Endothelial cell of umbilical vein (primary cell): Measurements from ENCODE around the gene NIN. TPM values are rescaled to one million over a fixed set of nuclear protein-coding genes. Genes with fewer than 3 reads are reported as not detected.
"Not testable (repeated sequence)": the region's sequence is repeated elsewhere in the genome, so short reads cannot be mapped to it uniquely, and the experiment has no call there.

ENCODE experiments used
- BruUV-seq: library from RNA; stranded (reverse); fragments of 400-500 nt; replicated peaks from 2 replicates; lab custom pipeline; 2021; lab: Mats Ljungman, UMichigan
- CTCF ChIA-PET: fragments of 300-600, 350-600 bp; sonication (Branson Sonifier 250); formaldehyde crosslinking; loops from one replicate; lab custom pipeline; 2021; ENCODE audit warnings: antibody characterized with exemption, inconsistent platforms; lab: Charles Lee
- POLR2A ChIA-PET: fragments of 300-600, 350-600 bp; sonication (Branson Sonifier 250); formaldehyde crosslinking; loops from one replicate; lab custom pipeline; 2021; ENCODE audit warnings: antibody characterized with exemption, inconsistent platforms; lab: Charles Lee
- DNase-seq: peaks from one replicate; pipeline ENCODE4 v3.0.0-alpha.2; 2011; ENCODE audit warnings: low read depth, low spot score
- FAIRE-seq: peaks from 2 replicates; lab custom pipeline; 2011; peaks lifted over from hg19 to GRCh38; lab: Jason Lieb, UNC
- H2AFZ ChIP-seq: 2 replicates; pipeline ENCODE4 v1.6.0; 2012; ENCODE audit warnings: low read depth, low read length, control low read depth, inconsistent platforms
- H3K27ac ChIP-seq: 2 replicates; pipeline ENCODE4 v1.5.1; 2011; ENCODE audit warnings: low read depth, mild to moderate bottlenecking, control low read depth, low read length, moderate library complexity; ENCODE audit not compliant: insufficient read depth
- H3K27me3 ChIP-seq, 2 experiments: 2 replicates each; pipeline versions ENCODE4 v1.6.0 to v1.6.1; 2011; ENCODE audit warnings: low read length in 2 of 2, mixed read lengths in 1 of 2; ENCODE audit not compliant: control insufficient read depth in 2 of 2, insufficient read depth in 2 of 2
- H3K36me3 ChIP-seq, 2 experiments: 2 replicates in 1 of 2; 3 replicates in 1 of 2; pipeline ENCODE4 v1.5.1; 2011; ENCODE audit warnings: low read length in 2 of 2, mild to moderate bottlenecking in 1 of 2, moderate library complexity in 1 of 2; ENCODE audit not compliant: control insufficient read depth in 2 of 2, insufficient read depth in 2 of 2; ENCODE audit errors: extremely low read depth in 1 of 2
- H3K4me1 ChIP-seq: 3 replicates; pipeline ENCODE4 v1.5.1; 2011; ENCODE audit warnings: mild to moderate bottlenecking, low read length; ENCODE audit not compliant: control insufficient read depth, insufficient read depth; ENCODE audit errors: extremely low read depth
- H3K4me2 ChIP-seq: 2 replicates; pipeline ENCODE4 v1.6.1; 2011; ENCODE audit warnings: low read length, control low read depth, mixed read lengths; ENCODE audit not compliant: insufficient read depth
- H3K4me3 ChIP-seq, 3 experiments: fragments of 200-600 bp in 1 of 3; sonication (generic), shearing (Covaris generic) in 1 of 3; replicated peaks in 1 of 3; 2 replicates each; pipeline ENCODE4 v1.5.1; 2011 to 2016; ENCODE audit warnings: control low read depth in 3 of 3, low read length in 3 of 3, mild to moderate bottlenecking in 2 of 3, inconsistent platforms in 1 of 3, low read depth in 1 of 3, moderate library complexity in 1 of 3; ENCODE audit not compliant: insufficient read depth in 1 of 3
- H3K79me2 ChIP-seq: 2 replicates; pipeline ENCODE4 v1.6.0; 2012; ENCODE audit warnings: low read length, inconsistent platforms; ENCODE audit not compliant: control insufficient read depth, insufficient read depth
- H3K9ac ChIP-seq: replicated peaks from 2 replicates; pipeline ENCODE3; 2011; ENCODE audit warnings: low read length, control low read depth; ENCODE audit not compliant: insufficient read depth; ENCODE audit errors: extremely low read depth
- H3K9me1 ChIP-seq: replicated peaks from 3 replicates; pipeline ENCODE4 v1.6.0; 2011; ENCODE audit warnings: mild to moderate bottlenecking, low read length; ENCODE audit not compliant: control insufficient read depth, insufficient read depth; ENCODE audit errors: extremely low read depth
- H3K9me3 ChIP-seq: replicated peaks from 2 replicates; pipeline ENCODE4 v1.5.1; 2012; ENCODE audit warnings: low read length, inconsistent platforms; ENCODE audit not compliant: control insufficient read depth, insufficient read depth
- H4K20me1 ChIP-seq: replicated peaks from 2 replicates; pipeline ENCODE3; 2011; ENCODE audit warnings: mild to moderate bottlenecking, low read length; ENCODE audit not compliant: control insufficient read depth, insufficient read depth; ENCODE audit errors: extremely low read depth
- EZH2 ChIP-seq: IDR thresholded peaks from 2 replicates; pipeline ENCODE4 v1.6.1; 2012; ENCODE audit warnings: borderline replicate concordance, low read depth, mild to moderate bottlenecking, moderate library complexity, low read length, inconsistent platforms; ENCODE audit not compliant: severe bottlenecking
- FOS ChIP-seq: IDR thresholded peaks from 2 replicates; pipeline ENCODE4 v1.6.1; 2011; ENCODE audit warnings: mild to moderate bottlenecking, low read length, moderate library complexity, borderline replicate concordance; ENCODE audit not compliant: insufficient read depth
- GATA2 ChIP-seq: IDR thresholded peaks from 2 replicates; pipeline ENCODE4 v1.7.0; 2011; ENCODE audit warnings: low read depth, mild to moderate bottlenecking, moderate library complexity, mixed read lengths, low read length; ENCODE audit not compliant: insufficient read length, insufficient read depth
- JUN ChIP-seq: IDR thresholded peaks from 2 replicates; pipeline ENCODE4 v1.6.1; 2011; ENCODE audit warnings: borderline replicate concordance, low read depth; ENCODE audit not compliant: insufficient read length, insufficient read depth
- MYC ChIP-seq: IDR thresholded peaks from one replicate; pipeline ENCODE4 v1.6.1; 2011; ENCODE audit warnings: mild to moderate bottlenecking, low read depth, low read length
- POLR2A ChIP-seq: IDR thresholded peaks from 2 replicates; pipeline ENCODE4 v1.6.1; 2012; ENCODE audit warnings: low read depth, mild to moderate bottlenecking, control low read depth, low read length
- POLR2AphosphoS5 ChIP-seq: IDR thresholded peaks from 2 replicates; pipeline ENCODE4 v1.6.1; 2012; ENCODE audit warnings: low read depth, mild to moderate bottlenecking, control low read depth, low read length, moderate library complexity; ENCODE audit not compliant: insufficient read depth
- dilution Hi-C: fragments of 300-500 bp; cut with MboI; formaldehyde crosslinking; loops from one replicate; pipeline ENCODE4 v1.15.0; 2019; ENCODE audit warnings: low sequenced_read_pairs; ENCODE audit not compliant: extremely low pct_ligation_motif_present
- intact Hi-C: fragments of 100-400 bp; cut with micrococcal nuclease; formaldehyde crosslinking; loops from one replicate; pipeline ENCODE4 v1.10.0; 2022
- polyA plus RNA-seq, 4 experiments: library from polyadenylated mRNA; depleted of rRNA in 3 of 4; stranded (reverse) in 3 of 4; unstranded in 1 of 4; fragments of >200 nt; gene quantifications; 2 replicates each; pipeline versions ENCODE4 v1.2.1 to v1.2.3, GENCODE V29; 2011 to 2012; ENCODE audit warnings: missing spikeins in 1 of 4
- total RNA-seq: library from RNA; stranded (reverse); gene quantifications from 2 replicates; pipeline ENCODE4 v1.2.3, GENCODE V29; 2021
- TF ChIP-seq, protein P1 (sequence below), 2 donors: IDR thresholded peaks; 1 replicate in 1 of 2; 2 replicates in 1 of 2; pipeline ENCODE4 v1.5.1; 2011; ENCODE audit warnings: low read length in 2 of 2, mild to moderate bottlenecking in 2 of 2, moderate library complexity in 2 of 2, control low read depth in 1 of 2, inconsistent platforms in 1 of 2, low read depth in 1 of 2; ENCODE audit not compliant: insufficient read depth in 1 of 2; ENCODE audit errors: extremely low read depth in 1 of 2
- TF ChIP-seq, protein P2 (sequence below): IDR thresholded peaks from 2 replicates; pipeline ENCODE4 v1.6.1; 2011; ENCODE audit not compliant: insufficient read depth, insufficient read length

NIN gene
- total and polyA plus RNA-seq, 2 donors (not counting 3 experiments of a cell fraction or from before 2014, with no cell fraction given) = 7.1 to 76.3 TPM

DNA sequence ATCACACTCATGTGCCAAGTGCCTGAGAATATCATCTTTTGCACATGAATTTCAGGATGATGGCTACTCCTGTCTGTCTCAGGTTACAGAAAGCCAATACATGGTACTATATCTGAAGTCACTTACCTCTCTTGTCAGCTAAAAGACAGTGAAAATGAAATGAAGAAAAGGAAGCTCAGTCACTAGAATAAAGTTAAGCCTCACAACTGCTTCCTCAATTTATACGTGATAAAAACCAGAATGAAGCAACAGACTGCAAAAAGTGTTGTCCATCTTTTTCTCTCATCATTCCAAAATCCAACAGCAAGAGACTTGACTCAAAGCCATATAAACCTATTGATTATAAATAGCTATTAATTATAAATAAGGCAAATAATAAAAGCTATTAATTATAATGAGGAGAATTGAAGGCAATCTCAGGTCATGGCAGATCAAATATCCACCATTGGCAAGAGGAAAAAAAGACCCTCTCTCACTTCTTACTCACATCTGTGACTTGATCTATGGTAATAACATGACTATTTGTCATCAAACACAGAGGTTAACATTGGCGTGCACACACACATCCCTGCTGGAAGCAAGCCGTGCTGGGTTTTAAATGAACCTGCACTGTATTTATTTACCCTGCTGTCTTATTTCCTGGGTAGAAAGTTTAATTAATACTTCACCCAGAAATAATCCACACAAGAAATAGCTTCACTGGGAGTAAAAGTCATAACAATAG, 10.0 kb downstream of the NIN start:
- H3K36me3 ChIP-seq = no peaks in the 10 kb centered on the region
- BruUV-seq = no TSS peak
- no peak overlapping the region for H3K4me2 ChIP-seq
- no peak overlapping the region for H3K27ac ChIP-seq
- H3K4me3 ChIP-seq = no peak overlapping the region
- dilution Hi-C loops = no loop called here
- FAIRE-seq (peak; percentile 24), DNase-seq (no peak)
- peaks cover 11% of the 10 kb centered on the region for H3K4me1 ChIP-seq
- no peaks in the 10 kb centered on the region for H3K9me3 ChIP-seq
- no peaks in the 10 kb centered on the region for H3K9me1 ChIP-seq
- no peaks in the 10 kb centered on the region for H3K27me3 ChIP-seq
- H3K9ac ChIP-seq = no peak overlapping the region
- no peak overlapping the region for H2AFZ ChIP-seq
- POLR2A ChIA-PET = no interaction called here
- CTCF ChIA-PET = interaction anchor here (1.1 to 1.4 kb wide), 2 partner anchors 9 to 44 kb away, joined by 3 read pairs; no protein-coding TSS in a partner anchor
- TF ChIP-seq POLR2A = no peak
- TF ChIP-seq EZH2 = no peak
- TF ChIP-seq JUN = no peak
- no peak for TF ChIP-seq POLR2AphosphoS5
- TF ChIP-seq FOS = no peak
- TF ChIP-seq, protein P1, sequence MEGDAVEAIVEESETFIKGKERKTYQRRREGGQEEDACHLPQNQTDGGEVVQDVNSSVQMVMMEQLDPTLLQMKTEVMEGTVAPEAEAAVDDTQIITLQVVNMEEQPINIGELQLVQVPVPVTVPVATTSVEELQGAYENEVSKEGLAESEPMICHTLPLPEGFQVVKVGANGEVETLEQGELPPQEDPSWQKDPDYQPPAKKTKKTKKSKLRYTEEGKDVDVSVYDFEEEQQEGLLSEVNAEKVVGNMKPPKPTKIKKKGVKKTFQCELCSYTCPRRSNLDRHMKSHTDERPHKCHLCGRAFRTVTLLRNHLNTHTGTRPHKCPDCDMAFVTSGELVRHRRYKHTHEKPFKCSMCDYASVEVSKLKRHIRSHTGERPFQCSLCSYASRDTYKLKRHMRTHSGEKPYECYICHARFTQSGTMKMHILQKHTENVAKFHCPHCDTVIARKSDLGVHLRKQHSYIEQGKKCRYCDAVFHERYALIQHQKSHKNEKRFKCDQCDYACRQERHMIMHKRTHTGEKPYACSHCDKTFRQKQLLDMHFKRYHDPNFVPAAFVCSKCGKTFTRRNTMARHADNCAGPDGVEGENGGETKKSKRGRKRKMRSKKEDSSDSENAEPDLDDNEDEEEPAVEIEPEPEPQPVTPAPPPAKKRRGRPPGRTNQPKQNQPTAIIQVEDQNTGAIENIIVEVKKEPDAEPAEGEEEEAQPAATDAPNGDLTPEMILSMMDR (IDR thresholded peaks at IDR 0.05; ENCODE audit: extremely low read depth in 1 of 2, insufficient read depth in 1 of 2, low read depth in 1 of 2, low read length in 2 of 2) = no peak
- TF ChIP-seq, protein P2, sequence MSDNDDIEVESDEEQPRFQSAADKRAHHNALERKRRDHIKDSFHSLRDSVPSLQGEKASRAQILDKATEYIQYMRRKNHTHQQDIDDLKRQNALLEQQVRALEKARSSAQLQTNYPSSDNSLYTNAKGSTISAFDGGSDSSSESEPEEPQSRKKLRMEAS = no peak
- TF ChIP-seq GATA2 = no peak
- no peak for TF ChIP-seq MYC
- H3K79me2 ChIP-seq = peaks cover 79% of the 10 kb centered on the region
- no peaks in the 10 kb centered on the region for H4K20me1 ChIP-seq
- intact Hi-C loops = no loop called here

DNA sequence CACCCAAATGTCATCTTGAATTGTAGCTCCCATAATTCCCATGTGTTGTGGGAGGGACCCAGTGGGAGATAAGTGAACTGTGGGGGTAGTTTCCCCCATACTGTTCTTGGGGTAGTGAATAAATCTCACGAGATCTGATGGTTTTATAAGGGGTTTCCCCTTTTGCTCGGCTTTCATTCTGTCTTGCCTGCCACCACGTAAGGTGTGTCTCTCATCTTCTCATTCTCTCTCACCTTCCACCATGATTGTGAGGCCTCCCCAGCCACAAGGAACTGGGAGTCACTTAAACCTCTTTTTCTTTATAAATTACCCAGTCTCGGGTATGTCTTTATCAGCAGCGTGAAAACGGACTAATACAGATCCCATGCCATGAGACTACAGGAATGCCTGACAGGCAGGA, 11.7 kb downstream of the NIN start:
- H3K27ac ChIP-seq, H3K36me3 ChIP-seq, H3K9ac ChIP-seq, H3K4me2 ChIP-seq, H3K27me3 ChIP-seq, dilution Hi-C loops, FAIRE-seq, intact Hi-C loops, DNase-seq, POLR2A ChIA-PET, H3K9me3 ChIP-seq, BruUV-seq, H4K20me1 ChIP-seq, H2AFZ ChIP-seq, H3K4me3 ChIP-seq, H3K9me1 ChIP-seq: not testable (repeated sequence)
- Histone ChIP-seq H3K79me2 (peaks cover 76% of the 10 kb centered on the region), H3K4me1 (peaks cover 11% of the 10 kb centered on the region)
- CTCF ChIA-PET = interaction anchor here (1.8 kb wide), 1 partner anchor 10 kb away, joined by 3 read pairs; no protein-coding TSS in a partner anchor
